ENCODE data around the gene LYPD6B. TPM values are rescaled to one million over a fixed set of nuclear protein-coding genes. Genes with fewer than 3 reads are reported as not detected.
"Not testable (repeated sequence)": the region's sequence is repeated elsewhere in the genome, so short reads cannot be mapped to it uniquely, and the experiment has no call there.

Gene LYPD6B
- total RNA-seq, 1 donor from 2014 or later: not detected

- DNase-seq (ENCODE audit: low spot score): no peak
These were observed 149.8 kb downstream of the LYPD6B start for GRCh38 chr2:149188291-149188690.

GRCh38 chr2:149189769-149190168, 151.3 kb downstream of the LYPD6B start:
- DNase-seq (ENCODE audit: low spot score): no peak

DNA sequence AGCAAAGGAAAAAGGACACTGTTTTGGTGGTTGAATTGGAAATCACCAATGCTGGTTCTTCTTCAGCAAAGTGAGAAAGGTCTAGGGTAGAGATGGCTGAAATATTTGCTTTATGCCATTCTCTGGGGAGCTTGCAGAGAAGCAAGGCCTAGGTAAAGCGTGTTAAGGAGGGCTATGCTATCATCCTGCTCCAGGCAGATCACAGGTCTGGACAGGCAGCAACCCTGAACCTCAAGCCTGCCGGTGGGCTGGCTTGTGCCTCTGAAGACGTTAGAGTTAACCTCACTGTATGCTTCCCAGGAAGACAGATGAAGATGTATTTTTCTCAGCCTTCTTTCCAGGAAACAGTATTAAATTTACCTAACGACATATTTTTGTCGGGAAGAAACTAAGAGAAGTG, 153.4 kb downstream of the LYPD6B start:
- DNase-seq (ENCODE audit: low spot score): no peak

GRCh38 chr2:149192427-149192826, 153.9 kb downstream of the LYPD6B start:
- no peak for DNase-seq (ENCODE audit: low spot score)

GRCh38 chr2:149200109-149200520, 161.6 kb downstream of the LYPD6B start:
- no peak for DNase-seq (ENCODE audit: low spot score)

- no peak for DNase-seq (ENCODE audit: low spot score)
These were observed 166.2 kb downstream of the LYPD6B start for GRCh38 chr2:149204686-149205085.

DNA sequence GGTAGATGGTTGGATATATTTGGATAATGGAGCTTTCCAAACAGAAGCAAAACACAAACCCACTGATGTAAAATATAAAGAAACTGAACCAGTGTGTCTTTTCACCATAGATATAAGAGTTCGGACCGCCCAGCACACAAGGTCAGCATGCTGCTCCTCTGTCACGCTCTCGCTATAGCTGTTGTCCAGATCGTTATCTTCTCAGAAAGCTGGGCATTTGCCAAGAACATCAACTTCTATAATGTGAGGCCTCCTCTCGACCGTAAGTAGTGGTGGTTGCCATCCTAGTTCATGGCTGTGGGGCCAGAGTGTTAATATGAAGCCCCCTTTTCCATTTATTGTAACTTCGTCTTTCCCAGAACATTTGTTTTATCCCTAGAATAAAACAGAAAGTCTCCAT, 166.6 kb downstream of the LYPD6B start:
- no peak for DNase-seq (ENCODE audit: low spot score)

DNA sequence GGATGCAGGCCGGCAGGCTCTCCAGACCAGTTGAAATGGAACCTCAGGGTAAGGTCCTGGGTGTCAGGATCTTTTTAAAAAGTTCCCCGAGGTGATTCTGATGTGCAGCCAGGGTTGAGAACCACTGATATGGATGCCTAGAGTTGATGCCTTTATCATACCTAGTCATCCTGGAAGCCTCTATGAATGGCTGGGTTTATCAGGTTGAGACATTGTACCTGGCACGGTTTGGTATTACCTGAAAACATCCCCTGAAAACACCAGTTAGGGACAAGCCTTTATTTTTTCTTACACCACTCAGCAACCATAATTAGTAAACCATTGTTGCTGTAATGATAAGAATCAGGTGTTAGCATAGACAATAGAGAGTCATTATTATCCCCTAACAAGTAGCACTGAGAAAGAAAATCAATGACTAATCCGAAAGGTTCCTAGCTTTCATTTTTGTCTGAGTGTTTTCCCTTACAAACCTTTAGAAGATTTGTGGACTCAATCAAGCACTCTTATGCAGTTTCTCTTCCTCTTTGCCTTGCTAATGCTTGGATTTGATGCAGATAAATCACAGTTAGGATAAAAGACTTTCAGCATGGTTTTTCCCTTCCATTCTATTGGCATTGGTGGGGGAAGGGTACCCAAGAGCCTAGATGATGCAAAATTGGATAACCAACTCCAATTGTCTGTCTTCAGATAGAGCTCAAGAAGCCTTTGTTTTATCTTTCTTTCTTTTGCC, 175.4 kb downstream of the LYPD6B start:
- no peak for DNase-seq (ENCODE audit: low spot score)

GRCh38 chr2:149218497-149218896, 180.0 kb downstream of the LYPD6B start:
- DNase-seq (ENCODE audit: low spot score): no peak

GRCh38 chr2:149219856-149220255, 181.4 kb downstream of the LYPD6B start:
- no peak for DNase-seq (ENCODE audit: low spot score)

- no peak for DNase-seq (ENCODE audit: low spot score)
These were observed 182.5 kb downstream of the LYPD6B start for GRCh38 chr2:149221002-149221401.

- DNase-seq (ENCODE audit: low spot score): no peak
These were observed 183.4 kb downstream of the LYPD6B start for GRCh38 chr2:149221898-149222297.

DNA sequence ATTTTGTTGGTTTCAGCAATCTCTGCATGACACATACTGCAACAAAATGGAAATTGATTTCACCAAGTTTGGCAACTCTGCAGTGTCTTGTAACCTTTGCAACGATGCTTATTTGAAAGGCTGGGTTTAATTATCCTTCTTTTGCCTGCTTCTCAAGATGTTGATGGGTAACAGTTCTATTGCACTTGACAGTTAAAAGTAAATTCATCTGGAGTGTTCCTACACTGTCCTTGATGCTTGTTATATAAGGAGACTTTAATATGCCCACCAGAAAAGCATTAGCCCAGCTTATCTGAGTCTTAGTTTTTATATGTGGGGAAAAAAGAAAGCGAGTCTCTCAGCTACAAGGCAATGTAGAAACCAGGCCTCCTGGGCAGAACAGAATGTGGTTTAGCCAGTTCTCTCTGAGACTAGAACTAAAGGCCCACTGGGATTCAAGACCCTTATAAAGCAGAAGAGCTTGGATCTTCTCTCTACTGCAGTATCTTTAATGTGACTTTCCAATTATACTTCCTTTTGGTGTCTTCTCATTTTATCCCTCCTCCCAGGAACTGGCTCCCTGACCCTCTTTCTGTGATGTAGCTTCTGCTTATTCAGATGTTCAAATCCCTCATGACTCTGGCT, 185.1 kb downstream of the LYPD6B start:
- no peak for DNase-seq (ENCODE audit: low spot score)

- DNase-seq (ENCODE audit: low spot score): no peak
These were observed 186.0 kb downstream of the LYPD6B start for GRCh38 chr2:149224543-149224942.

DNA sequence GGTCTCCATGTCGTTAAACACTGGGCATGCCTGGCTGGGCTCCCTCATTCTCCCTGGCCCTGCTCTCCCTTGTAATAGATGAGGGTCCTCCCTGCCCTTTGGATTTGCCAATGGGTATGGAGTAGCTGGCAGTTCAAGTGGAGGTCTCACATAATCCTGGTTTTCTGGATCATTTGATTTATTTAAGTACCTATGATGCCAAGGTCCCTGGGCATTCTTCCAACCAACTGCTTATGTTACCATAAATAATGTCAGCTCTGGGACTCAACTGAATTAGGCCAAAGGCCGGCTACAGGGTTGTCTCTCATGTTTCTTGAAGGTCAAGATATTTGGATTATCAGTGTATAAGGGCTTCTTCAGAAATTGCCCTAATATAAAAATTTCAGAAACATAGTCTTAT, 186.9 kb downstream of the LYPD6B start:
- DNase-seq (ENCODE audit: low spot score): no peak

- DNase-seq (ENCODE audit: low spot score): no peak
These were observed 188.3 kb downstream of the LYPD6B start for GRCh38 chr2:149226790-149227189.

- DNase-seq (ENCODE audit: low spot score): no peak
These were observed 197.4 kb downstream of the LYPD6B start for GRCh38 chr2:149235816-149236375.

- DNase-seq (ENCODE audit: low spot score): no peak
These were observed 197.9 kb downstream of the LYPD6B start for GRCh38 chr2:149236410-149236809.

DNA sequence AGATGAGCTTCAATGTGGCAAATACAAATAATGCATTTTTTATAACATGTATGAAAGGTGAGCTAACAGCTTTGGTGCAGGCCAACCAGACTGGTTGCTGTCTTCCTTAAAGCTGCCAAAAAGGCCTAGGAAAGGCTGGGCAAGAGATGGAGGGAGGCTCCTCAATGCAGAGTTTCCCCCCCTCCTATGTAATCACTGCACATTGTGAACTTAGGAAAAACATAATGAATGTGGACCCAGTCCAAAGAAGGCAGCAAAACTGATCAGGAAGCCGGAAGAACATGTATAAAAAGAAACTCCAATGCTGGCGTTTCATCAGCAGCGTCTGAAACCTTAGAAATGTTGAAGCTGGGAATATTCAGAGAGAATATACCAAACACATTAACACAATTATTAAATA, 207.7 kb downstream of the LYPD6B start:
- DNase-seq (ENCODE audit: low spot score): no peak

DNA sequence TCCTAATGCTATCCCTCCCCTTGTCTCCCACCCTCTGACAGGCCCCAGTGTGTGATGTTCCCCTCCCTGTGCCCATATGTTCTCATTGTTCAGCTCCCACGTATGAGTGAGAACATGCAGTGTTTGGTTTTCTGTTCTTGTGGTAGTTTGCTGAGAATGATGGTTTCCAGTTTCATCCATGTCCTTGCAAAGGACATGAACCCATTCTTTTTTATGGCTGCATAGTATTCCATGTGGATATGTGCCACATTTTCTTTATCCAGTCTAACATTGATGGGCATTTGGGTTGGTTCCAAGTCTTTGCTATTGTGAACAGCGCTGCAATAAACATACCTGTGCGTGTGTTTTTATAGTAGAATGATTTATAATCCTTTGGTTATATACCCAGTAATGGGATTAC, 212.9 kb downstream of the LYPD6B start:
- not testable (repeated sequence) for DNase-seq (ENCODE audit: low spot score)

GRCh38 chr2:149256877-149257276, 218.4 kb downstream of the LYPD6B start:
- not testable (repeated sequence) for DNase-seq (ENCODE audit: low spot score)

DNA sequence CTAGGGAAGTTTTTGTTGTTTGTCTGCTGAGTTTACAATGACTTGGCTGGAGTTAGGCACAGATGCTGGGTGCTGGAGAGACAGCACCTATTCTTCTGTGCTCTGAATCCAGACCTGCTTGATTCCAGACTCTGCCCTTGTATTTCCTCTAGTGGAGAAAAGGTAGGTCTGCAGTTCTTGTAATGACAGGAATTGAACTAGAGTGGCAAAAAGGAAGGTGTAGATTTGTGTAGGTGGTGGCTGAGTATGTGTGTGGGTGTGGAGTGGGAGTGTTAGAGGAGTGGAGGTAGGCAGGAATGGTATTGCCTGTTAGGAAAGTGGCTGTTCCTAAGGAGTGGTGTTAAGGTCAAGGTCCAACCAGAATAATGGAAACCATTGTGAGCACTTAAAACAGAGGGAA, 220.0 kb downstream of the LYPD6B start:
- no peak for DNase-seq (ENCODE audit: low spot score)

DNA sequence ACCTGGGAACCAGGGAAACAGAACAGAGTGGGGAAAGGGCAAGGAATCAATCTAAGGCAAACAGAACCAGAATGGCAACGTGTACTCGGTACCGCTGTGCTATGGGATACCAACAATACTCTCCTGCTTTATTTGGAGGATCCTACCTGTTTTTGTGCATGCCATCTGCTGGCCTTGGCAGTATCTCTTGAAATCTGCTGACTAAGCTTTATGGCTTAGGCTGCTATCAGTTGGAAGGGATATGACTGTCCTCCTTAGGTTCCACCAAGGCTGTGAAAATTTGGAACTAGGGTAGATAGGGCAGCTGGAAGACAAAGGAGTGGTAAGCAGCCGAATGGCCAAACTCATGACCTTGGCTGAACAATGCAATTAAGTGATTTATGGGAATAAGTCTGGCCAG, 220.6 kb downstream of the LYPD6B start:
- DNase-seq (ENCODE audit: low spot score): no peak
